Activated B cell treated with CpG ODN at 0.5 μM for 24 hours (primary cell): ENCODE results near the gene BTBD6. TPM values are rescaled to one million over a fixed set of nuclear protein-coding genes. Genes with fewer than 3 reads are reported as not detected.

Experiments
- ATAC-seq: fragments of 200-7000 bp; cut with Tn5 transposase; one replicate; pipeline ENCODE4 v1.10.0; 2021; ENCODE audit warnings: low read depth, mild to moderate bottlenecking, moderate library complexity
- CTCF ChIA-PET: fragments of 350-600 bp; sonication (Branson Sonifier 250); formaldehyde crosslinking; loops from one replicate; lab custom pipeline; 2021; ENCODE audit warnings: antibody characterized with exemption; lab: Charles Lee
- POLR2A ChIA-PET: fragments of 350-600 bp; sonication (Branson Sonifier 250); formaldehyde crosslinking; loops from one replicate; lab custom pipeline; 2021; ENCODE audit warnings: antibody characterized with exemption; lab: Charles Lee
- DNase-seq: peaks from one replicate; pipeline ENCODE4 v3.0.0; 2022
- H3K27ac Mint-ChIP-seq: one replicate; pipeline ENCODE4 v1.8.0; 2020; ENCODE audit warnings: mixed read lengths
- H3K27me3 Mint-ChIP-seq: one replicate; pipeline ENCODE4 v1.8.0; 2021; ENCODE audit warnings: mixed read lengths
- H3K36me3 Mint-ChIP-seq: one replicate; pipeline ENCODE4 v1.8.0; 2021; ENCODE audit warnings: low read depth, mixed read lengths
- H3K4me1 Mint-ChIP-seq: one replicate; pipeline ENCODE4 v1.8.0; 2021; ENCODE audit warnings: mixed read lengths
- H3K4me3 Mint-ChIP-seq: one replicate; pipeline ENCODE4 v1.8.0; 2020; ENCODE audit warnings: mild to moderate bottlenecking, mixed read lengths
- H3K9me3 Mint-ChIP-seq: one replicate; pipeline ENCODE4 v1.8.0; 2020; ENCODE audit warnings: mixed read lengths
- CTCF ChIP-seq: fragments of 200-600 bp; IDR thresholded peaks from one replicate; pipeline ENCODE4 v1.8.0; 2022; ENCODE audit warnings: antibody characterized with exemption, mild to moderate bottlenecking
- intact Hi-C: fragments of 100-400 bp; cut with micrococcal nuclease; formaldehyde crosslinking; loops from one replicate; pipeline ENCODE4 v1.15.1; 2024
- total RNA-seq: library from RNA; stranded (reverse); gene quantifications from 2 replicates; pipeline ENCODE4 v1.2.3, GENCODE V29; 2022

Gene BTBD6
- total RNA-seq, 1 donor from 2014 or later: 21.0 TPM

- no peak for ATAC-seq
These were observed 37.1 kb upstream of the BTBD6 start for GRCh38 chr14:105211086-105211757.

GRCh38 chr14:105211758-105212089 is 36.6 kb upstream of the BTBD6 start:
- H3K27ac Mint-ChIP-seq: no peak overlapping the region
- H3K9me3 Mint-ChIP-seq: no peaks in the 10 kb centered on the region
- DNase-seq: no peak
- POLR2A ChIA-PET: no interaction called here
- intact Hi-C loops: no loop called here
- no peaks in the 10 kb centered on the region for H3K4me1 Mint-ChIP-seq
- peaks cover 30% of the 10 kb centered on the region for H3K36me3 Mint-ChIP-seq
- ATAC-seq: no peak
- H3K27me3 Mint-ChIP-seq: no peaks in the 10 kb centered on the region
- TF ChIP-seq CTCF: no peak
- no peak overlapping the region for H3K4me3 Mint-ChIP-seq
- CTCF ChIA-PET: no interaction called here

More at GRCh38 chr14:105211086-105211757, 37.1 kb upstream of the BTBD6 start:
- DNase-seq: no peak
- Mint-ChIP-seq H3K4me3 (no peak overlapping the region), H3K36me3 (peaks cover 28% of the 10 kb centered on the region), H3K4me1 (no peaks in the 10 kb centered on the region), H3K9me3 (no peaks in the 10 kb centered on the region), H3K27me3 (no peaks in the 10 kb centered on the region), H3K27ac (no peak overlapping the region)
- intact Hi-C loops: no loop called here
- ChIA-PET POLR2A (no interaction called here), CTCF (no interaction called here)
- no peak for TF ChIP-seq CTCF

- CTCF ChIA-PET: no interaction called here
- Mint-ChIP-seq H3K27me3 (no peaks in the 10 kb centered on the region), H3K27ac (no peak overlapping the region)
These were observed 35.6 kb upstream of the BTBD6 start for GRCh38 chr14:105212541-105213300.

GRCh38 chr14:105213361-105213760 is 35.0 kb upstream of the BTBD6 start:
- H3K27ac Mint-ChIP-seq: no peak overlapping the region
- intact Hi-C loops: no loop called here
- ChIA-PET POLR2A (no interaction called here), CTCF (no interaction called here)
- H3K27me3 Mint-ChIP-seq: no peaks in the 10 kb centered on the region
- TF ChIP-seq CTCF: no peak
- no peaks in the 10 kb centered on the region for H3K9me3 Mint-ChIP-seq
- no peak for ATAC-seq
- H3K4me3 Mint-ChIP-seq: no peak overlapping the region
- H3K4me1 Mint-ChIP-seq: no peaks in the 10 kb centered on the region
- peaks cover 43% of the 10 kb centered on the region for H3K36me3 Mint-ChIP-seq
- DNase-seq: no peak

More at GRCh38 chr14:105212541-105213300, 35.6 kb upstream of the BTBD6 start:
- POLR2A ChIA-PET: no interaction called here
- TF ChIP-seq CTCF: no peak
- no peak for DNase-seq
- no peak overlapping the region for H3K4me3 Mint-ChIP-seq
- no peaks in the 10 kb centered on the region for H3K4me1 Mint-ChIP-seq
- no peak for ATAC-seq
- H3K9me3 Mint-ChIP-seq: no peaks in the 10 kb centered on the region
- intact Hi-C loops: no loop called here
- peaks cover 37% of the 10 kb centered on the region for H3K36me3 Mint-ChIP-seq

GRCh38 chr14:105214324-105214915 is 33.9 kb upstream of the BTBD6 start:
- no peak for TF ChIP-seq CTCF
- ChIA-PET POLR2A (no interaction called here), CTCF (no interaction called here)
- H3K27me3 Mint-ChIP-seq: no peaks in the 10 kb centered on the region
- intact Hi-C loops: no loop called here
- no peak overlapping the region for H3K4me3 Mint-ChIP-seq
- ATAC-seq (no peak), DNase-seq (no peak)
- no peak overlapping the region for H3K27ac Mint-ChIP-seq
- no peaks in the 10 kb centered on the region for H3K4me1 Mint-ChIP-seq
- no peaks in the 10 kb centered on the region for H3K9me3 Mint-ChIP-seq
- H3K36me3 Mint-ChIP-seq: peaks cover 52% of the 10 kb centered on the region
